Epithelial cell of esophagus (primary cell): ENCODE results near the gene ATG16L2.
"Not testable (repeated sequence)": the region's sequence is repeated elsewhere in the genome, so short reads cannot be mapped to it uniquely, and the experiment has no call there.

Source experiments
- DNase-seq: peaks from one replicate; pipeline ENCODE4 v3.0.0; 2010; ENCODE audit warnings: low read depth
- H3K4me3 ChIP-seq: 2 replicates; pipeline ENCODE4 v1.5.1; 2011; ENCODE audit warnings: mild to moderate bottlenecking, low read length, control low read depth
- TF ChIP-seq, protein P1 (sequence below): IDR thresholded peaks from 2 replicates; pipeline ENCODE4 v1.5.1; 2011; ENCODE audit warnings: low read depth, mild to moderate bottlenecking, low read length, control low read depth, inconsistent platforms; ENCODE audit not compliant: insufficient read depth; ENCODE audit errors: missing control alignments

The ATG16L2 gene

GRCh38 chr11:72798361-72798760, 15.8 kb upstream of the ATG16L2 start:
- TF ChIP-seq, protein P1, sequence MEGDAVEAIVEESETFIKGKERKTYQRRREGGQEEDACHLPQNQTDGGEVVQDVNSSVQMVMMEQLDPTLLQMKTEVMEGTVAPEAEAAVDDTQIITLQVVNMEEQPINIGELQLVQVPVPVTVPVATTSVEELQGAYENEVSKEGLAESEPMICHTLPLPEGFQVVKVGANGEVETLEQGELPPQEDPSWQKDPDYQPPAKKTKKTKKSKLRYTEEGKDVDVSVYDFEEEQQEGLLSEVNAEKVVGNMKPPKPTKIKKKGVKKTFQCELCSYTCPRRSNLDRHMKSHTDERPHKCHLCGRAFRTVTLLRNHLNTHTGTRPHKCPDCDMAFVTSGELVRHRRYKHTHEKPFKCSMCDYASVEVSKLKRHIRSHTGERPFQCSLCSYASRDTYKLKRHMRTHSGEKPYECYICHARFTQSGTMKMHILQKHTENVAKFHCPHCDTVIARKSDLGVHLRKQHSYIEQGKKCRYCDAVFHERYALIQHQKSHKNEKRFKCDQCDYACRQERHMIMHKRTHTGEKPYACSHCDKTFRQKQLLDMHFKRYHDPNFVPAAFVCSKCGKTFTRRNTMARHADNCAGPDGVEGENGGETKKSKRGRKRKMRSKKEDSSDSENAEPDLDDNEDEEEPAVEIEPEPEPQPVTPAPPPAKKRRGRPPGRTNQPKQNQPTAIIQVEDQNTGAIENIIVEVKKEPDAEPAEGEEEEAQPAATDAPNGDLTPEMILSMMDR: no peak
- no peak overlapping the region for H3K4me3 ChIP-seq
- no peak for DNase-seq

DNA sequence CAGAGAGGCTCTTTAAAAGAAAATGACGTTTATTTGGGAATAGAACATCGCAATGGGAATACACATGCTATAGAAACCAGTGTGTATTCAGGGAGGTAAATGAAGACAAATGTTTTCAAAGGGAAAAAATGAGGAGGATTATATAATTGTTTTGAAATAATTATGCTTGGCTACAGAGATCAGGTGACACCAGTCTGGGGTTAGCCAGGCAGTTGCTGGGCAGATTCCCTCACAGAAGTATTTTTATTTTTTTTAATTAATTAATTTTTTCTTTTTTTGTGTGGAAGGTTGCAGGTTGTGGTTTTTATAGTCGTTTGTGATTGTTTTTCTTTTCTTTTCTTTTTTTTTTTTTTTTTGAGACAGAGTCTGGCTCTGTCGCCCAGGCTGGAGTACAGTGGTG, 14.8 kb upstream of the ATG16L2 start:
- TF ChIP-seq, protein P1: no peak

GRCh38 chr11:72802822-72803221, 11.4 kb upstream of the ATG16L2 start:
- no peak overlapping the region for H3K4me3 ChIP-seq
- TF ChIP-seq, protein P1: no peak
- DNase-seq: no peak

More for the DNA sequence above, 14.8 kb upstream of the ATG16L2 start:
- H3K4me3 ChIP-seq: no peak overlapping the region
- no peak for DNase-seq

GRCh38 chr11:72805216-72805615, 9.0 kb upstream of the ATG16L2 start:
- no peak overlapping the region for H3K4me3 ChIP-seq
- no peak for DNase-seq
- TF ChIP-seq, protein P1: no peak

DNA sequence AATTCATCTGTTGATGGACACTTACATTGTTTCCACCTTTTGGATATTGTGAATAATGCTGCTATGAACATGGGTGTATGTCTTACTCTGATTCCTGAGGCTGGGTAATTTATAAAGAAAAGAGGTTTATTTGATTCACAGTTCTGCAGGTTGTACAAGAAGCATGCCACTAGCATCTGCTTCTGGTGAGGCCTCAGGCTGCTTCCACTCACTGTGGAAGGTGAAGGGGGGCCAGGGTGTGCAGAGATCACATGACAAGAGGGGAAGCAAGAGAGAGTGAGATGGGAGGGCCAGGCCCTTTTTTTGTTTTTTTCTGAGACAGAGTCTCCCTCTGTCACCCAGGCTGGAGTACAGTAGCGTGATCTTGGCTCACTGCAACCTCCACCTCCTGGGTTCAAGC, 7.8 kb upstream of the ATG16L2 start:
- not testable (repeated sequence) for H3K4me3 ChIP-seq, DNase-seq

DNA sequence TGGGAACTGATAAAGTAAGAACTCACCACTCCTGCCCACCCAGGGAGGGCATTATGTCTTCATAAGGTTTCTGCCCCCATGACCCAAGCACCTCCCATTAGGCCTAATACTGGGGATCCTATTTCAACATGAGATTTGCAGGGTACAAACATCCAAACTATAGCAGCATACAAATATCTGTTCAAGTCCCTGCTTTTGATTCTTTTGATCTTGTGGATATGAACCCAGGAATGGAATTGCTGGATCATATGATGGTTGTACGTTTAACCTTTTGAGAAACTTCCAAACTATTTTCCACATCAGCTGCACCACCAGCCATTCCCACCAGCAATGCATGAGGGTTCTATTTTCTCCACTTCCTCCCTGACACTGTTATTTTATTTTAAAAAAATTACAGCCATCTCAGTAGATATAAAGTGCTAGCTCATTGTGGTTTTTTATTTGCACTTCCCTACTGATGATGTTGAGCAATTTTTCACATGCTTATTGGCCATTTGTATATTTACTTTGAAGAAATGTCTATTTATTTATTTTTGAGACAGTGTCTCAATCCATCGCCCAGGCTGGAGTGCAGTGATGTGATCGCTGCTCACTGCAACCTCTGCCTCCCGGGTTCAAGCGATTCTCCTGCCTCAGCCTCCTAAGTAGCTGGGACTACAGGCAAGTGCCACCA, 7.1 kb upstream of the ATG16L2 start:
- TF ChIP-seq, protein P1: no peak
- DNase-seq: no peak
- no peak overlapping the region for H3K4me3 ChIP-seq

GRCh38 chr11:72807792-72808191, 6.4 kb upstream of the ATG16L2 start:
- TF ChIP-seq, protein P1: no peak
- DNase-seq: no peak
- H3K4me3 ChIP-seq: no peak overlapping the region
